Measurements from ENCODE around the gene TTLL7. TPM values are rescaled to one million over a fixed set of nuclear protein-coding genes. Genes with fewer than 3 reads are reported as not detected.
A peak's percentile ranks its signal among the peaks of the same experiment; 100 is the strongest.

The TTLL7 gene, protein sequence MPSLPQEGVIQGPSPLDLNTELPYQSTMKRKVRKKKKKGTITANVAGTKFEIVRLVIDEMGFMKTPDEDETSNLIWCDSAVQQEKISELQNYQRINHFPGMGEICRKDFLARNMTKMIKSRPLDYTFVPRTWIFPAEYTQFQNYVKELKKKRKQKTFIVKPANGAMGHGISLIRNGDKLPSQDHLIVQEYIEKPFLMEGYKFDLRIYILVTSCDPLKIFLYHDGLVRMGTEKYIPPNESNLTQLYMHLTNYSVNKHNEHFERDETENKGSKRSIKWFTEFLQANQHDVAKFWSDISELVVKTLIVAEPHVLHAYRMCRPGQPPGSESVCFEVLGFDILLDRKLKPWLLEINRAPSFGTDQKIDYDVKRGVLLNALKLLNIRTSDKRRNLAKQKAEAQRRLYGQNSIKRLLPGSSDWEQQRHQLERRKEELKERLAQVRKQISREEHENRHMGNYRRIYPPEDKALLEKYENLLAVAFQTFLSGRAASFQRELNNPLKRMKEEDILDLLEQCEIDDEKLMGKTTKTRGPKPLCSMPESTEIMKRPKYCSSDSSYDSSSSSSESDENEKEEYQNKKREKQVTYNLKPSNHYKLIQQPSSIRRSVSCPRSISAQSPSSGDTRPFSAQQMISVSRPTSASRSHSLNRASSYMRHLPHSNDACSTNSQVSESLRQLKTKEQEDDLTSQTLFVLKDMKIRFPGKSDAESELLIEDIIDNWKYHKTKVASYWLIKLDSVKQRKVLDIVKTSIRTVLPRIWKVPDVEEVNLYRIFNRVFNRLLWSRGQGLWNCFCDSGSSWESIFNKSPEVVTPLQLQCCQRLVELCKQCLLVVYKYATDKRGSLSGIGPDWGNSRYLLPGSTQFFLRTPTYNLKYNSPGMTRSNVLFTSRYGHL
- 38.6 TPM for total RNA-seq

GRCh38 chr1:83998498-83999315 is at the start of gene TTLL7:
Gene TTLL7 (minus strand): TSS chr1:83999132. CDS start chr1:83952211, 46,921 bp downstream.
- Histone ChIP-seq H3K27me3 (ENCODE audit: control insufficient read depth in 3 of 3, insufficient read depth in 3 of 3, low read length in 3 of 3) (no peaks in the 10 kb centered on the region), H3K9ac (ENCODE audit: low read depth in 1 of 3, low read length in 3 of 3) (peak within 1 kb of the TSS; percentile 86 to 89 (median 87)), H3K4me3 (ENCODE audit: low read length in 3 of 3) (peak within 1 kb of the TSS; percentile 76 to 84 (median 82)), H3K27ac (ENCODE audit: low read depth, low read length) (peak within 1 kb of the TSS; percentile 90), H3K36me3 (ENCODE audit: control insufficient read depth in 3 of 3, insufficient read depth in 3 of 3, low read length in 3 of 3) (no peaks in the 10 kb centered on the region), H3K9me3 (ENCODE audit: control insufficient read depth in 3 of 3, low read length in 3 of 3) (no peaks in the 10 kb centered on the region), H3K4me1 (ENCODE audit: control insufficient read depth in 3 of 3, insufficient read depth in 3 of 3, low read length in 3 of 3) (peaks cover 0 to 15% (median 11%) of the 10 kb centered on the region in 3 donors)

DNA sequence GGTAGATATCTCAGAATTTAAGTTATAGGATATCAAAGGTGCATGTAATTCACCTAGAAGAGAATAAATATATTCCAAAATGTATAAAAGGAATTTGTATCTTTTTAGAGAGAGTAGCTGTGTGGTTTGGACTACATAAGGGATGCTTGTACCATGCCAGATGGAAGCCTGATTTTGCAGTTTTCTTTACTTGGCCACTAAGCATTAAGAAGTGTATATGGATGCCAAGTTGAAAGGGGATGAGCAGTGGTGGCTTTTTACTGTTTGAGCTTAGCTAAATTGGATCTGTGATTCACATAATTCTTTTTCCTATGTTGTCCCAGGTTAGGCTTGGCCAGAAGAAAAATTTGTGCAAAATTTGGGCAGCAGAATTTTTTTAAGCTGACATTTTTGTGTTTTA is 43.5 kb upstream of the TTLL7 start:
- H3K27ac ChIP-seq (ENCODE audit: low read depth, low read length), result no peak overlapping the region
- H3K27me3 ChIP-seq (ENCODE audit: control insufficient read depth in 3 of 3, insufficient read depth in 3 of 3, low read length in 3 of 3), result no peaks in the 10 kb centered on the region
- no peak overlapping the region for H3K4me3 ChIP-seq (ENCODE audit: low read length in 3 of 3)
- H3K4me1 ChIP-seq (ENCODE audit: control insufficient read depth in 3 of 3, insufficient read depth in 3 of 3, low read length in 3 of 3), result no peaks in the 10 kb centered on the region
- H3K9me3 ChIP-seq (ENCODE audit: control insufficient read depth in 3 of 3, low read length in 3 of 3), result no peaks in the 10 kb centered on the region
- H3K36me3 ChIP-seq (ENCODE audit: control insufficient read depth in 3 of 3, insufficient read depth in 3 of 3, low read length in 3 of 3), result no peaks in the 10 kb centered on the region
- no peak overlapping the region for H3K9ac ChIP-seq (ENCODE audit: low read depth in 1 of 3, low read length in 3 of 3)

GRCh38 chr1:84037758-84038611 is 39.1 kb upstream of the TTLL7 start:
- Histone ChIP-seq H3K27ac (ENCODE audit: low read depth, low read length) (no peak overlapping the region), H3K9me3 (ENCODE audit: control insufficient read depth in 3 of 3, low read length in 3 of 3) (peaks cover 0 to 2% (median 0%) of the 10 kb centered on the region in 3 donors), H3K9ac (ENCODE audit: low read depth in 1 of 3, low read length in 3 of 3) (no peak overlapping the region), H3K36me3 (ENCODE audit: control insufficient read depth in 3 of 3, insufficient read depth in 3 of 3, low read length in 3 of 3) (no peaks in the 10 kb centered on the region), H3K27me3 (ENCODE audit: control insufficient read depth in 3 of 3, insufficient read depth in 3 of 3, low read length in 3 of 3) (no peaks in the 10 kb centered on the region), H3K4me1 (ENCODE audit: control insufficient read depth in 3 of 3, insufficient read depth in 3 of 3, low read length in 3 of 3) (no peaks in the 10 kb centered on the region), H3K4me3 (ENCODE audit: low read length in 3 of 3) (no peak overlapping the region)

DNA sequence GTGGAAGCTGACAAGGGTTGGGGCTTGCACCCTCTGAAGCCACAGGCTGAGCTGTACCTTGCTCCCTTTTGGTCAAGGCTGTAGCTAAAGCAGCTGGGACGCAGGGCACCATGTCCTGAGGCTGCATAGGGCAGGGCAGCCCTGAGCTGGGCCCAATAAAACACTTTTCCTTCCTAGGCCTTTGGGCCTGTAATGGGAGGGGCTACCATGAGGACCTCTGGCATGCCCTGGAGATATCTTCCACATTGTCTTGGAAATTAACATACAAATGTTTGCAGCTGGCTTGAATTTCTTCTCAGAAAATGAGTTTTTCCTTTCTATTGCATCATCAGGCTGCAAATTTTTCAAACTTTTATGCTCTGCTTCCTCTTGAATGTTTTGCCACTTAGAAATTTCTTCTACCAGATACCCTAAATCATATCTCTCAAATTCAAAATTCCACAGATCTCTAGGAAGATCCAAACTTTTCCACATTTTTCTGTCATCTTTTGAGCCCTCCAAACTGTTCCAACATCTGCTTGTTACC is 32.9 kb upstream of the TTLL7 start:
- no peak overlapping the region for H3K27ac ChIP-seq (ENCODE audit: low read depth, low read length)
- peaks cover 0 to 2% (median 0%) of the 10 kb centered on the region in 3 donors for H3K9me3 ChIP-seq (ENCODE audit: control insufficient read depth in 3 of 3, low read length in 3 of 3)
- H3K36me3 ChIP-seq (ENCODE audit: control insufficient read depth in 3 of 3, insufficient read depth in 3 of 3, low read length in 3 of 3), result no peaks in the 10 kb centered on the region
- no peak overlapping the region for H3K4me3 ChIP-seq (ENCODE audit: low read length in 3 of 3)
- no peak overlapping the region for H3K9ac ChIP-seq (ENCODE audit: low read depth in 1 of 3, low read length in 3 of 3)
- no peaks in the 10 kb centered on the region for H3K27me3 ChIP-seq (ENCODE audit: control insufficient read depth in 3 of 3, insufficient read depth in 3 of 3, low read length in 3 of 3)
- no peaks in the 10 kb centered on the region for H3K4me1 ChIP-seq (ENCODE audit: control insufficient read depth in 3 of 3, insufficient read depth in 3 of 3, low read length in 3 of 3)

- Histone ChIP-seq H3K36me3 (ENCODE audit: control insufficient read depth in 3 of 3, insufficient read depth in 3 of 3, low read length in 3 of 3) (no peaks in the 10 kb centered on the region), H3K27me3 (ENCODE audit: control insufficient read depth in 3 of 3, insufficient read depth in 3 of 3, low read length in 3 of 3) (no peaks in the 10 kb centered on the region), H3K4me1 (ENCODE audit: control insufficient read depth in 3 of 3, insufficient read depth in 3 of 3, low read length in 3 of 3) (no peaks in the 10 kb centered on the region), H3K27ac (ENCODE audit: low read depth, low read length) (no peak overlapping the region), H3K9me3 (ENCODE audit: control insufficient read depth in 3 of 3, low read length in 3 of 3) (peaks cover 0 to under 1% (median 0%) of the 10 kb centered on the region in 3 donors), H3K4me3 (ENCODE audit: low read length in 3 of 3) (no peak overlapping the region), H3K9ac (ENCODE audit: low read depth in 1 of 3, low read length in 3 of 3) (no peak overlapping the region)
These were observed 28.4 kb upstream of the TTLL7 start for GRCh38 chr1:84027368-84027767.

- H3K36me3 ChIP-seq (ENCODE audit: control insufficient read depth in 3 of 3, insufficient read depth in 3 of 3, low read length in 3 of 3), result no peaks in the 10 kb centered on the region
- H3K4me1 ChIP-seq (ENCODE audit: control insufficient read depth in 3 of 3, insufficient read depth in 3 of 3, low read length in 3 of 3), result no peaks in the 10 kb centered on the region
- no peak overlapping the region for H3K9ac ChIP-seq (ENCODE audit: low read depth in 1 of 3, low read length in 3 of 3)
- no peak overlapping the region for H3K4me3 ChIP-seq (ENCODE audit: low read length in 3 of 3)
- no peak overlapping the region for H3K27ac ChIP-seq (ENCODE audit: low read depth, low read length)
- peaks cover 0 to 1% (median 0%) of the 10 kb centered on the region in 3 donors for H3K9me3 ChIP-seq (ENCODE audit: control insufficient read depth in 3 of 3, low read length in 3 of 3)
- H3K27me3 ChIP-seq (ENCODE audit: control insufficient read depth in 3 of 3, insufficient read depth in 3 of 3, low read length in 3 of 3), result no peaks in the 10 kb centered on the region
These were observed 27.0 kb upstream of the TTLL7 start for GRCh38 chr1:84025966-84026365.

DNA sequence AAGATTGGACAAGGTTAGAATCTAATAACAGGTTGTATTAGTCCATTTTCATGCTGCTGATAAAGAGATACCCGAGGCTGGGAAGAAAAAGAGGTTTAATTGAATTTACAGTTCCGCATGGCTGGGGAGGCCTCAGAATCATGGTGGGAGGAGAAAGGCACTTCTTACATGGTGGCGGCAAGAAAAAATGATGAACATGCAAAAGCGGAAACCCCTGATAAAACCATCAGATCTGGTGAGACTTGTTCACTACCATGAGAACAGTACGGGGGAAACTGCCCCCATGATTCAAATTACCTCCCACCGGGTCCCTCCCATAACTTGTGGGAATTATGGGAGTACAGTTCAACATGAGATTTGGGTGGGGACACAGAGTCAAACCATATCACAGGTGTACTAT is 22.9 kb upstream of the TTLL7 start:
- Histone ChIP-seq H3K36me3 (ENCODE audit: control insufficient read depth in 3 of 3, insufficient read depth in 3 of 3, low read length in 3 of 3) (no peaks in the 10 kb centered on the region), H3K4me3 (ENCODE audit: low read length in 3 of 3) (no peak overlapping the region), H3K4me1 (ENCODE audit: control insufficient read depth in 3 of 3, insufficient read depth in 3 of 3, low read length in 3 of 3) (no peaks in the 10 kb centered on the region), H3K27ac (ENCODE audit: low read depth, low read length) (no peak overlapping the region), H3K9ac (ENCODE audit: low read depth in 1 of 3, low read length in 3 of 3) (no peak overlapping the region), H3K27me3 (ENCODE audit: control insufficient read depth in 3 of 3, insufficient read depth in 3 of 3, low read length in 3 of 3) (no peaks in the 10 kb centered on the region), H3K9me3 (ENCODE audit: control insufficient read depth in 3 of 3, low read length in 3 of 3) (peaks cover 0 to 1% (median 0%) of the 10 kb centered on the region in 3 donors)

DNA sequence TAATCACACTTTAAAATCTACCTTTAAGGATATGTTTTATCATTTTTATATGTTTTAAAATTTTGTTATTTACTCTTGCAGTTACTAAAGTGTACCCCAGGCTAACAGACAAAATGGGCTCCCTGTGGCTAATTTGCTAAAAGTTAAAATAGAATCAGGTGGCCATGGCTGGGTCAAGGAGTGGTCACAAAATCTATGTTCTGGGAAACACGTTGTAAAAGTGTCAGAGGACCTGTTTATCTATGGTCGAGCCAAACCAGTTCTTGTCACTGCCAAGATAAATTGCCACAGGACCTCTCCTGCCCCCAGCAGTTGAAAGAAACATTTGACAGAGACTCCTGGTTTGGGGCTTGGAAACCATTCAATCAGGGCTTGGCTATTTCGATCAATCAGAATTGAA is 21.2 kb upstream of the TTLL7 start:
- H3K27me3 ChIP-seq (ENCODE audit: control insufficient read depth in 3 of 3, insufficient read depth in 3 of 3, low read length in 3 of 3), result no peaks in the 10 kb centered on the region
- H3K36me3 ChIP-seq (ENCODE audit: control insufficient read depth in 3 of 3, insufficient read depth in 3 of 3, low read length in 3 of 3), result no peaks in the 10 kb centered on the region
- H3K9me3 ChIP-seq (ENCODE audit: control insufficient read depth in 3 of 3, low read length in 3 of 3), result peaks cover 0 to 1% (median 0%) of the 10 kb centered on the region in 3 donors
- H3K9ac ChIP-seq (ENCODE audit: low read depth in 1 of 3, low read length in 3 of 3), result no peak overlapping the region
- H3K27ac ChIP-seq (ENCODE audit: low read depth, low read length), result no peak overlapping the region
- H3K4me3 ChIP-seq (ENCODE audit: low read length in 3 of 3), result no peak overlapping the region
- H3K4me1 ChIP-seq (ENCODE audit: control insufficient read depth in 3 of 3, insufficient read depth in 3 of 3, low read length in 3 of 3), result no peaks in the 10 kb centered on the region

DNA sequence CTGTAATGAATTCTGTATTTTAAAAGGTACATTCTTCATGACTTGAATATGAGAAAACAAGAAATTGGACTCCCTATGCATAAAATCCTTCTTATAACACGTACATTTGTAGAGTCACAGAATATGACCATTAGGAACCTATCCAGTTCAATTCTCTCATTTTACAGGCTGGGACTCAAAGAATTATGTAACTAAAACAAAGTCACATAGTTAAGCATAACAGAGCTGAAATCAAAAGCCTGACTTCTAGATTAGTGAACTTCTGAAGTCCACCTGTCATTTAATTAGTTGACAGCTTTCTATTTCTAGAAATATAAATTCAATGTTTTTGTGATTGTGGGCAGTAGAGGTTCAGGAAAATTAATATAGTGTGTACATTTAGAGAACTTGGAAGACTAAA is 20.3 kb upstream of the TTLL7 start:
- Histone ChIP-seq H3K4me1 (ENCODE audit: control insufficient read depth in 3 of 3, insufficient read depth in 3 of 3, low read length in 3 of 3) (no peaks in the 10 kb centered on the region), H3K27me3 (ENCODE audit: control insufficient read depth in 3 of 3, insufficient read depth in 3 of 3, low read length in 3 of 3) (no peaks in the 10 kb centered on the region), H3K27ac (ENCODE audit: low read depth, low read length) (no peak overlapping the region), H3K4me3 (ENCODE audit: low read length in 3 of 3) (no peak overlapping the region), H3K9me3 (ENCODE audit: control insufficient read depth in 3 of 3, low read length in 3 of 3) (peaks cover 0 to 1% (median 0%) of the 10 kb centered on the region in 3 donors), H3K9ac (ENCODE audit: low read depth in 1 of 3, low read length in 3 of 3) (no peak overlapping the region), H3K36me3 (ENCODE audit: control insufficient read depth in 3 of 3, insufficient read depth in 3 of 3, low read length in 3 of 3) (no peaks in the 10 kb centered on the region)
